ENCODE measurements around the gene COL11A1.
"Not testable (repeated sequence)": the region's sequence is repeated elsewhere in the genome, so short reads cannot be mapped to it uniquely, and the experiment has no call there.

Gene COL11A1

GRCh38 chr1:103084181-103084580 lies 24.1 kb downstream of the COL11A1 start:
- no peak for DNase-seq

- DNase-seq, result no peak
These were observed 32.9 kb downstream of the COL11A1 start for GRCh38 chr1:103075316-103076000.

GRCh38 chr1:103074224-103074623 lies 34.1 kb downstream of the COL11A1 start:
- DNase-seq, result no peak

- DNase-seq, result no peak
These were observed 39.1 kb downstream of the COL11A1 start for GRCh38 chr1:103069201-103069600.

GRCh38 chr1:103063921-103064320 lies 44.4 kb downstream of the COL11A1 start:
- no peak for DNase-seq

- DNase-seq, result no peak
These were observed 49.9 kb downstream of the COL11A1 start for GRCh38 chr1:103058391-103058790.

GRCh38 chr1:103056423-103056822 lies 51.9 kb downstream of the COL11A1 start:
- no peak for DNase-seq

GRCh38 chr1:103028110-103028509 lies 80.2 kb downstream of the COL11A1 start:
- DNase-seq, result not testable (repeated sequence)

GRCh38 chr1:103025858-103026409 lies 82.4 kb downstream of the COL11A1 start:
- no peak for DNase-seq

- no peak for DNase-seq
These were observed 84.3 kb downstream of the COL11A1 start for GRCh38 chr1:103024051-103024450.

- DNase-seq, result no peak
These were observed 106.3 kb downstream of the COL11A1 start for GRCh38 chr1:103002005-103002404.

GRCh38 chr1:102978874-102979273 lies 129.4 kb downstream of the COL11A1 start:
- no peak for DNase-seq

GRCh38 chr1:102977292-102977691 lies 131.0 kb downstream of the COL11A1 start:
- DNase-seq, result no peak

GRCh38 chr1:102970496-102971078 lies 137.7 kb downstream of the COL11A1 start:
- DNase-seq, result peak; percentile 3

- no peak for DNase-seq
These were observed 140.5 kb downstream of the COL11A1 start for GRCh38 chr1:102967786-102968185.

- DNase-seq, result no peak
These were observed 146.8 kb downstream of the COL11A1 start for GRCh38 chr1:102961549-102961948.

- no peak for DNase-seq
These were observed 153.7 kb downstream of the COL11A1 start for GRCh38 chr1:102954576-102954975.

GRCh38 chr1:102952400-102952799 lies 155.9 kb downstream of the COL11A1 start:
- no peak for DNase-seq

- no peak for DNase-seq
These were observed 166.0 kb downstream of the COL11A1 start for GRCh38 chr1:102942324-102942723.

GRCh38 chr1:102941366-102941947 lies 166.9 kb downstream of the COL11A1 start:
- no peak for DNase-seq

GRCh38 chr1:102937401-102937800 lies 170.9 kb downstream of the COL11A1 start:
- DNase-seq, result no peak

- not testable (repeated sequence) for DNase-seq
These were observed 175.0 kb downstream of the COL11A1 start for GRCh38 chr1:102933362-102933761.

- DNase-seq, result no peak
These were observed 188.7 kb downstream of the COL11A1 start for GRCh38 chr1:102919659-102920058.

- DNase-seq, result no peak
These were observed 206.3 kb downstream of the COL11A1 start for GRCh38 chr1:102901996-102902395.

All from right kidney (tissue), 1 donor.